T47D (cell line): ENCODE results near the gene RALGPS1.

Experiments used
- DNase-seq, 2 experiments: peaks; one replicate each; pipeline versions ENCODE4 v3.0.0 to v3.0.0-alpha.2; 2011 to 2012; ENCODE audit warnings: low read depth in 1 of 2, low spot score in 1 of 2
- JUND ChIP-seq: IDR thresholded peaks from 2 replicates; pipeline ENCODE4 v1.6.1; 2012; ENCODE audit warnings: low read depth
- in situ Hi-C: cut with HindIII; loops from 2 replicates; pipeline ENCODE4 v1.10.0; 2016; ENCODE audit warnings: low sequenced_read_pairs, low pct_unique_long_range_greater_than_20kb

The RALGPS1 gene

GRCh38 chr9:127263237-127263636 lies 348.7 kb downstream of the RALGPS1 start:
- DNase-seq: no peak
- TF ChIP-seq JUND: no peak
- in situ Hi-C loops: no loop called here

GRCh38 chr9:127263664-127264063 lies 349.1 kb downstream of the RALGPS1 start:
- no peak for DNase-seq
- in situ Hi-C loops: no loop called here
- TF ChIP-seq JUND: no peak

- no peak for TF ChIP-seq JUND
- in situ Hi-C loops: no loop called here
- DNase-seq: no peak
Observed at GRCh38 chr9:127264462-127265219, 350.1 kb downstream of the RALGPS1 start, which contains the start of gene GARNL3. TSS of gene GARNL3 (plus strand) at chr9:127264774. CDS start at chr9:127264878, 104 bp downstream.

- TF ChIP-seq JUND: no peak
- in situ Hi-C loops: no loop called here
- no peak for DNase-seq
Observed at GRCh38 chr9:127267793-127268525, 353.4 kb downstream of the RALGPS1 start.

GRCh38 chr9:127269449-127269848 lies 354.9 kb downstream of the RALGPS1 start:
- DNase-seq: no peak
- in situ Hi-C loops: no loop called here
- no peak for TF ChIP-seq JUND
